ENCODE measurements around the gene GPR39. TPM values are rescaled to one million over a fixed set of nuclear protein-coding genes. Genes with fewer than 3 reads are reported as not detected.

Gene GPR39
- total RNA-seq, 2 donors from 2014 or later = 7.3 to 9.6 TPM

GRCh38 chr2:132460781-132461180 lies 44.2 kb downstream of the GPR39 start:
- intact Hi-C loops (cut with DNase I) = no loop called here
- H3K27ac ChIP-seq = no peak overlapping the region
- no peak for TF ChIP-seq POLR2A (IDR thresholded peaks at IDR 0.05)
- TF ChIP-seq CTCF (IDR thresholded peaks at IDR 0.05) = no peak
- no peaks in the 10 kb centered on the region for H3K4me1 ChIP-seq
- ATAC-seq (no peak), DNase-seq (no peak)
- no peak overlapping the region for H3K4me3 ChIP-seq
- H3K36me3 ChIP-seq (replicated peaks in 1 of 2; ENCODE audit: insufficient read depth in 1 of 2, low read depth in 2 of 2) = no peaks in the 10 kb centered on the region
- H3K9me3 ChIP-seq = peaks cover 0 to 12% (median 0%) of the 10 kb centered on the region in 3 donors
- 63 to 73% methylated on average over 4 of the region's 4 CpGs for WGBS, 2 donors
- H3K27me3 ChIP-seq = no peaks in the 10 kb centered on the region

GRCh38 chr2:132462236-132462635 lies 45.6 kb downstream of the GPR39 start:
- intact Hi-C loops (cut with DNase I) = no loop called here
- no peaks in the 10 kb centered on the region for H3K27me3 ChIP-seq
- no peak overlapping the region for H3K27ac ChIP-seq
- no peak overlapping the region for H3K4me3 ChIP-seq
- no peaks in the 10 kb centered on the region for H3K4me1 ChIP-seq
- WGBS, 2 donors = 50 to 100% methylated on average over 1 of the region's 1 CpG
- H3K36me3 ChIP-seq (replicated peaks in 1 of 2; ENCODE audit: insufficient read depth in 1 of 2, low read depth in 2 of 2) = no peaks in the 10 kb centered on the region
- no peak for DNase-seq
- ATAC-seq = no peak
- TF ChIP-seq CTCF (IDR thresholded peaks at IDR 0.05) (no peak), POLR2A (IDR thresholded peaks at IDR 0.05) (no peak)
- peaks cover 0 to 16% (median 0%) of the 10 kb centered on the region in 3 donors for H3K9me3 ChIP-seq

GRCh38 chr2:132463719-132464118 lies 47.1 kb downstream of the GPR39 start:
- no peak for ATAC-seq

GRCh38 chr2:132465917-132466316 lies 49.3 kb downstream of the GPR39 start:
- H3K4me1 ChIP-seq = peaks cover 6% of the 10 kb centered on the region
- no peaks in the 10 kb centered on the region for H3K36me3 ChIP-seq (replicated peaks in 1 of 2; ENCODE audit: insufficient read depth in 1 of 2, low read depth in 2 of 2)
- 82 to 92% methylated on average over 1 of the region's 1 CpG for WGBS, 2 donors
- H3K4me3 ChIP-seq = no peak overlapping the region
- DNase-seq = no peak
- no peak overlapping the region for H3K27ac ChIP-seq
- intact Hi-C loops (cut with DNase I) = no loop called here
- H3K27me3 ChIP-seq = no peaks in the 10 kb centered on the region
- ATAC-seq = no peak
- H3K9me3 ChIP-seq = peaks cover 0 to 16% (median 0%) of the 10 kb centered on the region in 3 donors
- TF ChIP-seq POLR2A (IDR thresholded peaks at IDR 0.05) (no peak), CTCF (IDR thresholded peaks at IDR 0.05) (no peak)

More at GRCh38 chr2:132463719-132464118, 47.1 kb downstream of the GPR39 start:
- no peak overlapping the region for H3K4me3 ChIP-seq
- H3K4me1 ChIP-seq = peaks cover 2% of the 10 kb centered on the region
- DNase-seq = no peak
- H3K27ac ChIP-seq = no peak overlapping the region
- no peak for TF ChIP-seq POLR2A (IDR thresholded peaks at IDR 0.05)
- H3K27me3 ChIP-seq = no peaks in the 10 kb centered on the region
- H3K9me3 ChIP-seq = peaks cover 0 to 16% (median 0%) of the 10 kb centered on the region in 3 donors
- intact Hi-C loops (cut with DNase I) = no loop called here
- H3K36me3 ChIP-seq (replicated peaks in 1 of 2; ENCODE audit: insufficient read depth in 1 of 2, low read depth in 2 of 2) = no peaks in the 10 kb centered on the region
- WGBS, 2 donors = 84 to 85% methylated on average over 4 of the region's 4 CpGs

- 77 to 88% methylated on average over 1 of the region's 1 CpG for WGBS, 2 donors
- TF ChIP-seq POLR2A (IDR thresholded peaks at IDR 0.05) (no peak), CTCF (IDR thresholded peaks at IDR 0.05) (no peak)
- H3K36me3 ChIP-seq (replicated peaks in 1 of 2; ENCODE audit: insufficient read depth in 1 of 2, low read depth in 2 of 2) = no peaks in the 10 kb centered on the region
- no peak overlapping the region for H3K27ac ChIP-seq
- no peak overlapping the region for H3K4me3 ChIP-seq
- H3K4me1 ChIP-seq = peaks cover 6% of the 10 kb centered on the region
- no peak for ATAC-seq
- intact Hi-C loops (cut with DNase I) = no loop called here
- DNase-seq = no peak
- peaks cover 0 to 16% (median 0%) of the 10 kb centered on the region in 3 donors for H3K9me3 ChIP-seq
- no peaks in the 10 kb centered on the region for H3K27me3 ChIP-seq
Observed at GRCh38 chr2:132466428-132467028, 49.9 kb downstream of the GPR39 start.

Measured in body of pancreas (tissue), 4 donors.